GM12892 (cell line): ENCODE measurements around the gene SPATA2.

ENCODE experiments used
- POLR2A ChIP-seq: IDR thresholded peaks from 2 replicates; pipeline ENCODE4 v1.6.1; 2011; ENCODE audit warnings: low read depth, low read length, control low read depth
- POLR2AphosphoS5 ChIP-seq: IDR thresholded peaks from 2 replicates; pipeline ENCODE4 v1.6.1; 2011; ENCODE audit warnings: low read depth, low read length, control low read depth

- TF ChIP-seq POLR2A (peak; percentile 40; the same call in 1 of the 2 replicates), POLR2AphosphoS5 (no peak)
Observed at GRCh38 chr20:49892260-49892659, 23.1 kb downstream of the SPATA2 start.
